ENCODE data around the gene SLC25A43. TPM values are rescaled to one million over a fixed set of nuclear protein-coding genes. Genes with fewer than 3 reads are reported as not detected.
A peak's percentile ranks its signal among the peaks of the same experiment; 100 is the strongest.

The SLC25A43 gene
- total RNA-seq, 5 donors from 2014 or later (not counting 1 experiment from before 2014, with no cell fraction given), result 1.7 to 6.4 (median 5.3) TPM

DNA sequence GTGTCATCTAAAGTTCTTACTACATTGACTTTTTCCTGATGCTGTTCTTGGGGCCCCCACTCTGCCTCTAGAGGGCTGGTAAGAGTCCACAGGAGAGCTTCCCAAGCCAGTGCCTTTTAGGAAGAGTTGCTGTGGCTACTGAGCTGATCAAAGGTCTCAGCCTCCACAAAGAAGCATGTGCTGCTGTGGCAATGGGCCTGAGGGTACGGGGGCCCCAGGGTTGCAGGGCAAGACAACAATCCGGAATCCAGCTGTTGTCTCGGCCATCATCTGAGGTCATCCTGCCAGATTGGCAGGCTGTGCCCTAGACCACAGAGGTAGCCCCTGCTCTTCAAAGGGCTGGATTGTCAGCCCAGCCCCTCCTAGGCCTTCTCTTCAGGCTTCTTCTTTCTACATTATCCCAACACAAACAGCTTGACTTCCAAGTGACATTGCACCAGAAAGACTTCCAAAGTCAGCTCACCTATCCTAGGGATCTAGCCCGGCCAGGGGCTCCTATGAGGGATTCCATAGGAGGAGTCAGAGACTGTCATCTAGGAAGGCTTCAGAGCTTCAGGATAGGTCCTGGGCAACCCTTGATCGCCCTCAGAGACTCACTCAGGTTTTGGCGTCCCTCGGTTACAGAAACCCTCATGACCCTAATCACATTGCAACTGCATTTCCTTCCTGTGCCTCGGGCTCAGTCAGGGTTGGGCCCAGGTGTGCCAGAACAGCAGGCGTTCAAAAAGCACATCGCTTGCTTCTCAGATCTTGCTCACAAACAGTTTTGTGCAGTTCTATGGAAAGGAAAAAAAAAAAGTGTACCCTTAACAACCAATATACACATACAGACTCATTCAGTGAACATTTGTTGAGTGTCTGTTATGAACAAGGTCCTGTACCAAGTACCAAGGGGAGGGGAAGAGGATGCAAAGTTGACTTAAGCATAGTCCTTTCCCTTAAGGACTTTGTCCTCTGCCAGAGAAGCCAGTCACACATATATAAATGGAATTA, 96.9 kb downstream of the SLC25A43 start:
- ATAC-seq (replicated peaks in 1 of 4), result peak; percentile 35 to 78 (median 57)
- no peaks in the 10 kb centered on the region for H3K27me3 ChIP-seq (replicated peaks in 1 of 2; ENCODE audit: control insufficient read depth in 2 of 2, extremely low read depth in 1 of 2, insufficient read depth in 2 of 2, low read length in 1 of 2)
- WGBS (ENCODE audit: insufficient coverage), result 0% methylated on average over 1 of the region's 10 CpGs
- H3K4me1 Mint-ChIP-seq, result peaks cover 8 to 19% (median 14%) of the 10 kb centered on the region in 3 donors
- peak overlapping the region in 1 of 3 donors; percentile 21 for H3K4me3 Mint-ChIP-seq
- no peaks in the 10 kb centered on the region for H3K36me3 Mint-ChIP-seq
- peaks cover 0 to 4% of the 10 kb centered on the region in 2 donors for H3K27me3 Mint-ChIP-seq
- DNase-seq, result peak in 8 of 35 experiments; percentile 3 to 25 (median 12)
- peaks cover 0 to 8% of the 10 kb centered on the region in 2 experiments for H3K4me1 ChIP-seq (ENCODE audit: control insufficient read depth in 1 of 2, extremely low read depth in 1 of 2, insufficient read depth in 2 of 2, low read length in 2 of 2)
- no peaks in the 10 kb centered on the region for H3K9me3 ChIP-seq
- ChIA-PET CTCF (interaction anchor here in 1 of 2 donors (0.6 to 0.7 kb wide), 2 partner anchors 12 to 230 kb away, joined by 3 to 4 read pairs; no protein-coding TSS in a partner anchor), POLR2A (interaction anchor here in 1 of 2 donors (0.9 kb wide), 1 partner anchor 196 kb away, joined by 3 read pairs; no protein-coding TSS in a partner anchor)
- H3K27ac ChIP-seq (ENCODE audit: low read length), result peak overlapping the region; percentile 29
- peak overlapping the region; percentile 53 to 59 for H3K27ac Mint-ChIP-seq
- no peaks in the 10 kb centered on the region for H3K36me3 ChIP-seq (ENCODE audit: control insufficient read depth in 2 of 2, extremely low read depth in 1 of 2, insufficient read depth in 1 of 2, low read length in 1 of 2)
- H3K4me3 ChIP-seq (ENCODE audit: control insufficient read depth in 1 of 2, extremely low read depth in 1 of 2, low read length in 1 of 2), result no peak overlapping the region
- H3K9me3 Mint-ChIP-seq, result no peaks in the 10 kb centered on the region

- no CpG with 5 or more reads among the region's 1 CpG for WGBS (ENCODE audit: insufficient coverage)
- Mint-ChIP-seq H3K4me1 (peaks cover 13 to 27% (median 21%) of the 10 kb centered on the region in 3 donors), H3K9me3 (no peaks in the 10 kb centered on the region), H3K27me3 (peaks cover 0 to 4% of the 10 kb centered on the region in 2 donors), H3K36me3 (no peaks in the 10 kb centered on the region), H3K27ac (no peak overlapping the region), H3K4me3 (no peak overlapping the region)
- Histone ChIP-seq H3K4me1 (ENCODE audit: control insufficient read depth in 1 of 2, extremely low read depth in 1 of 2, insufficient read depth in 2 of 2, low read length in 2 of 2) (peaks cover 2 to 14% of the 10 kb centered on the region in 2 experiments), H3K27ac (ENCODE audit: low read length) (no peak overlapping the region), H3K27me3 (replicated peaks in 1 of 2; ENCODE audit: control insufficient read depth in 2 of 2, extremely low read depth in 1 of 2, insufficient read depth in 2 of 2, low read length in 1 of 2) (no peaks in the 10 kb centered on the region), H3K4me3 (ENCODE audit: control insufficient read depth in 1 of 2, extremely low read depth in 1 of 2, low read length in 1 of 2) (no peak overlapping the region), H3K9me3 (no peaks in the 10 kb centered on the region), H3K36me3 (ENCODE audit: control insufficient read depth in 2 of 2, extremely low read depth in 1 of 2, insufficient read depth in 1 of 2, low read length in 1 of 2) (no peaks in the 10 kb centered on the region)
- ATAC-seq (replicated peaks in 1 of 4) (no peak), DNase-seq (no peak)
- POLR2A ChIA-PET, result no interaction called here
- CTCF ChIA-PET, result interaction anchor here in 1 of 2 donors (0.7 kb wide), 1 partner anchor 9 kb away, joined by 5 read pairs; no protein-coding TSS in a partner anchor
These were observed 98.0 kb downstream of the SLC25A43 start for GRCh38 chrX:119497185-119497584.

- H3K9me3 Mint-ChIP-seq, result no peaks in the 10 kb centered on the region
- Histone ChIP-seq H3K4me3 (ENCODE audit: control insufficient read depth in 1 of 2, extremely low read depth in 1 of 2, low read length in 1 of 2) (no peak overlapping the region), H3K9me3 (no peaks in the 10 kb centered on the region), H3K36me3 (ENCODE audit: control insufficient read depth in 2 of 2, extremely low read depth in 1 of 2, insufficient read depth in 1 of 2, low read length in 1 of 2) (no peaks in the 10 kb centered on the region), H3K27me3 (replicated peaks in 1 of 2; ENCODE audit: control insufficient read depth in 2 of 2, extremely low read depth in 1 of 2, insufficient read depth in 2 of 2, low read length in 1 of 2) (no peaks in the 10 kb centered on the region), H3K4me1 (ENCODE audit: control insufficient read depth in 1 of 2, extremely low read depth in 1 of 2, insufficient read depth in 2 of 2, low read length in 2 of 2) (peaks cover 3 to 26% of the 10 kb centered on the region in 2 experiments), H3K27ac (ENCODE audit: low read length) (no peak overlapping the region)
- CTCF ChIA-PET, result no interaction called here
- 100% methylated on average over 2 of the region's 13 CpGs for WGBS (ENCODE audit: insufficient coverage)
- H3K4me1 Mint-ChIP-seq, result peaks cover 22 to 36% (median 30%) of the 10 kb centered on the region in 3 donors
- peaks cover 0 to 4% of the 10 kb centered on the region in 2 donors for H3K27me3 Mint-ChIP-seq
- DNase-seq (no peak), ATAC-seq (replicated peaks in 1 of 4) (no peak)
- H3K36me3 Mint-ChIP-seq, result no peaks in the 10 kb centered on the region
- POLR2A ChIA-PET, result no interaction called here
- H3K4me3 Mint-ChIP-seq, result no peak overlapping the region
- no peak overlapping the region for H3K27ac Mint-ChIP-seq
These were observed 101.1 kb downstream of the SLC25A43 start for GRCh38 chrX:119500061-119500800.

DNA sequence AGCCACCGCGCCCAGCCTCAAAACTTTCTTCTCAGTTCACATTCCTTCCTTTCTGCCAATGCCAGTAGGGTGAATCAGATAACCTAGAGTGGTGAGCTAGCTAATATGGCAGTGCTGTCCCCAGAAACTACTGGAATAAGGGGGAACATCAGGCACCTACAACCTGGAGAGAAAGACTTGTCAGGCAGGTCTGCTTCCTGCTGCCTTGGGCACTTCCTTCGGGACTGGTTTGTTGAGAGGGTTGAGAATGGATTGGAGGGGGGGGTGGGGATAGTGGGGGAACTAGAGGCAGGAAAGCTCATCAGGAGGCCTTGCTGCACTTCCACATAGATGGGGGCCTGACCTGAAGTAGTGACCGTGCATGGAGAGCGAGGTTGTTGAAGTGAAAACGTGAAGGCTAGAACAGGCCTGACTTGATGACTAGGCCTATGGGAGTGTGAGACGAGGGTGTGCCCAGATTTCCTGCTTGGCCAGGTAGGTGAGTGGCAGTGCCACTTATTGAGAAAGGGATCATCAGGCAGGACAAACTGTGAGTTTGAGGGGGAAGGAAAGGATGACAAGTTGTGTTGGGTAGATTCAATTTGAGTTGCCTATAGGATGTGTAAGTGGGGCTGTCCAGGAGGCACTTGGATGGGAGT, 102.5 kb downstream of the SLC25A43 start:
- Mint-ChIP-seq H3K36me3 (no peaks in the 10 kb centered on the region), H3K4me1 (peaks cover 16 to 29% (median 20%) of the 10 kb centered on the region in 3 donors), H3K27ac (peak overlapping the region; percentile 91), H3K27me3 (peaks cover 0 to 4% of the 10 kb centered on the region in 2 donors), H3K9me3 (no peaks in the 10 kb centered on the region), H3K4me3 (no peak overlapping the region)
- ChIA-PET CTCF (interaction anchor here in 1 of 2 donors (0.7 kb wide), 1 partner anchor 587 kb away, joined by 4 read pairs; no protein-coding TSS in a partner anchor), POLR2A (no interaction called here)
- 91% methylated on average over 5 of the region's 7 CpGs for WGBS (ENCODE audit: insufficient coverage)
- Histone ChIP-seq H3K4me1 (ENCODE audit: control insufficient read depth in 1 of 2, extremely low read depth in 1 of 2, insufficient read depth in 2 of 2, low read length in 2 of 2) (peaks cover 3 to 18% of the 10 kb centered on the region in 2 experiments), H3K27ac (ENCODE audit: low read length) (no peak overlapping the region), H3K36me3 (ENCODE audit: control insufficient read depth in 2 of 2, extremely low read depth in 1 of 2, insufficient read depth in 1 of 2, low read length in 1 of 2) (no peaks in the 10 kb centered on the region), H3K27me3 (replicated peaks in 1 of 2; ENCODE audit: control insufficient read depth in 2 of 2, extremely low read depth in 1 of 2, insufficient read depth in 2 of 2, low read length in 1 of 2) (no peaks in the 10 kb centered on the region), H3K9me3 (no peaks in the 10 kb centered on the region), H3K4me3 (ENCODE audit: control insufficient read depth in 1 of 2, extremely low read depth in 1 of 2, low read length in 1 of 2) (no peak overlapping the region)
- ATAC-seq (replicated peaks in 1 of 4) (no peak), DNase-seq (no peak)

DNA sequence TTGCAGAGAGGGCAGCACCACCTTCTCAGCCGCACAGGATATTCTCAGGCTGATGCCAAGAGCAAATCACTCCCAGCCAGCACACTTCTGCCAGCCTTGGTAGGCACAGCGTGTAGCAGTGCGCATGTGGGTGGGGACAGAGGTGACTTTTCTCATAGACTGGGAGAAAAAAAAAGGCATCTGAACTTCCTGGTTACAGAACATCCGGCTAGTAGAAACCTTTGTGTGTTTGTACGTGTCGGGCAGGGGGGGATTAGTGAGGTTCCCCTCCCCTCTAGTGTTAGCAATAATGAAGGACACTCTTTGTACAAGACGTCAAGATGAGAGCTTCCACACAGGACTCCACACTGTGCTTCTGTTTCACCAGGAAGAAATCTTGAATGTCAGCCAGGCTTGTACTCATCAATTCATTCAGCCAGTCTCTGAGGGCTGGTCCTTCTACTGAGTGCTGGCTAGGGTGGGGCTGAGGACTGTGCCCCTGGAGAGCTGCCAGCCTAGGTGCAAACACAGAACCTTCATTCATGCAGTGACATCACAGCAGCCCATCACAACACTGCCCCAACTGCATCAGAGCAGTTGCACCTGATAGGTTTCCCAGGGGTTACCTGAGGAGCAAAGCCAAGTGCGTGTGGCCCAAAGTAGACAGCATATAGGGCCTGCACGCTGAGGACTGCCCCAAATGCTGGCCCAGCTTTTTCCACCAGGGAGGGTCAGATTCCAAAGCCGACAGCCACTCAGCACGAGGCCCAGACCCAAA, 103.8 kb downstream of the SLC25A43 start:
- peak overlapping the region in 1 of 3 donors; percentile 41 for H3K4me3 Mint-ChIP-seq
- H3K27me3 Mint-ChIP-seq, result no peaks in the 10 kb centered on the region
- no peaks in the 10 kb centered on the region for H3K9me3 Mint-ChIP-seq
- peak overlapping the region; percentile 91 for H3K27ac Mint-ChIP-seq
- ChIA-PET CTCF (no interaction called here), POLR2A (no interaction called here)
- H3K36me3 Mint-ChIP-seq, result no peaks in the 10 kb centered on the region
- DNase-seq, result peak in 31 of 35 experiments; percentile 1 to 58 (median 25)
- H3K9me3 ChIP-seq, result no peaks in the 10 kb centered on the region
- ATAC-seq (replicated peaks in 1 of 4), result peak; percentile 34 to 95 (median 68)
- H3K4me1 ChIP-seq (ENCODE audit: control insufficient read depth in 1 of 2, extremely low read depth in 1 of 2, insufficient read depth in 2 of 2, low read length in 2 of 2), result peaks cover 3 to 18% of the 10 kb centered on the region in 2 experiments
- no peaks in the 10 kb centered on the region for H3K27me3 ChIP-seq (replicated peaks in 1 of 2; ENCODE audit: control insufficient read depth in 2 of 2, extremely low read depth in 1 of 2, insufficient read depth in 2 of 2, low read length in 1 of 2)
- H3K4me3 ChIP-seq (ENCODE audit: control insufficient read depth in 1 of 2, extremely low read depth in 1 of 2, low read length in 1 of 2), result no peak overlapping the region
- WGBS (ENCODE audit: insufficient coverage), result no CpG with 5 or more reads among the region's 11 CpGs
- H3K27ac ChIP-seq (ENCODE audit: low read length), result peak overlapping the region; percentile 54
- H3K36me3 ChIP-seq (ENCODE audit: control insufficient read depth in 2 of 2, extremely low read depth in 1 of 2, insufficient read depth in 1 of 2, low read length in 1 of 2), result no peaks in the 10 kb centered on the region
- H3K4me1 Mint-ChIP-seq, result peaks cover 15 to 21% (median 16%) of the 10 kb centered on the region in 3 donors

Measured in T-cell (primary cell).